ENCODE data around the gene SPG11.

DNA sequence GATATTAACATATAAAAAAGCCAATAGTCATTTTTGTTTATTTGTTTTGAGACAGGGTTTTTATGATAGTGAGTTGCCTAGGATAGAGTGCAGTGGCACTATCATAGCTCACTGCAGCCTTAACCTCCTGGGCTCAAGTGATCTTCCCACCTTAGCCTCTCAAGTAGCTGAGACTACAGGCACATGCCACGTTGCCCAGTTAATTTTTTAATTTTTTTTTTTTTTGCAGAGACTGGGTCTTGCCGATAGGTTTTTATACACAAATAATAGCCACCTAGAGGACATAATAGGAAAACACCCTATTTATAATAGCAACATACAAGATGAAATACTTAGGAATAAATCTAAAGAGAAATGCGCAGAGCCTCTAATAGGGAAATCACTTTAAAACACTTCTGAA lies 113.2 kb downstream of the SPG11 start:
- TF ChIP-seq, protein P1, sequence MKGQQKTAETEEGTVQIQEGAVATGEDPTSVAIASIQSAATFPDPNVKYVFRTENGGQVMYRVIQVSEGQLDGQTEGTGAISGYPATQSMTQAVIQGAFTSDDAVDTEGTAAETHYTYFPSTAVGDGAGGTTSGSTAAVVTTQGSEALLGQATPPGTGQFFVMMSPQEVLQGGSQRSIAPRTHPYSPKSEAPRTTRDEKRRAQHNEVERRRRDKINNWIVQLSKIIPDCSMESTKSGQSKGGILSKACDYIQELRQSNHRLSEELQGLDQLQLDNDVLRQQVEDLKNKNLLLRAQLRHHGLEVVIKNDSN (IDR thresholded peaks at IDR 0.05; ENCODE audit: borderline replicate concordance, extremely low read length, insufficient read depth, low read depth, low read length): no peak
- TF ChIP-seq POLR2AphosphoS2 (IDR thresholded peaks at IDR 0.05; ENCODE audit: low read depth, low read length) (no peak), CEBPB (IDR thresholded peaks at IDR 0.05; ENCODE audit: borderline replicate concordance in 1 of 2, low read depth in 2 of 2, low read length in 2 of 2) (no peak), POLR2AphosphoS5 (IDR thresholded peaks at IDR 0.05; ENCODE audit: low read length) (no peak), SIN3A (IDR thresholded peaks at IDR 0.05; ENCODE audit: low read depth, low read length) (no peak)
- TF ChIP-seq, protein P2, sequence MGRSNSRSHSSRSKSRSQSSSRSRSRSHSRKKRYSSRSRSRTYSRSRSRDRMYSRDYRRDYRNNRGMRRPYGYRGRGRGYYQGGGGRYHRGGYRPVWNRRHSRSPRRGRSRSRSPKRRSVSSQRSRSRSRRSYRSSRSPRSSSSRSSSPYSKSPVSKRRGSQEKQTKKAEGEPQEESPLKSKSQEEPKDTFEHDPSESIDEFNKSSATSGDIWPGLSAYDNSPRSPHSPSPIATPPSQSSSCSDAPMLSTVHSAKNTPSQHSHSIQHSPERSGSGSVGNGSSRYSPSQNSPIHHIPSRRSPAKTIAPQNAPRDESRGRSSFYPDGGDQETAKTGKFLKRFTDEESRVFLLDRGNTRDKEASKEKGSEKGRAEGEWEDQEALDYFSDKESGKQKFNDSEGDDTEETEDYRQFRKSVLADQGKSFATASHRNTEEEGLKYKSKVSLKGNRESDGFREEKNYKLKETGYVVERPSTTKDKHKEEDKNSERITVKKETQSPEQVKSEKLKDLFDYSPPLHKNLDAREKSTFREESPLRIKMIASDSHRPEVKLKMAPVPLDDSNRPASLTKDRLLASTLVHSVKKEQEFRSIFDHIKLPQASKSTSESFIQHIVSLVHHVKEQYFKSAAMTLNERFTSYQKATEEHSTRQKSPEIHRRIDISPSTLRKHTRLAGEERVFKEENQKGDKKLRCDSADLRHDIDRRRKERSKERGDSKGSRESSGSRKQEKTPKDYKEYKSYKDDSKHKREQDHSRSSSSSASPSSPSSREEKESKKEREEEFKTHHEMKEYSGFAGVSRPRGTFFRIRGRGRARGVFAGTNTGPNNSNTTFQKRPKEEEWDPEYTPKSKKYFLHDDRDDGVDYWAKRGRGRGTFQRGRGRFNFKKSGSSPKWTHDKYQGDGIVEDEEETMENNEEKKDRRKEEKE (IDR thresholded peaks at IDR 0.05): no peak
- TF ChIP-seq, protein P3, sequence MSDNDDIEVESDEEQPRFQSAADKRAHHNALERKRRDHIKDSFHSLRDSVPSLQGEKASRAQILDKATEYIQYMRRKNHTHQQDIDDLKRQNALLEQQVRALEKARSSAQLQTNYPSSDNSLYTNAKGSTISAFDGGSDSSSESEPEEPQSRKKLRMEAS (IDR thresholded peaks at IDR 0.05; ENCODE audit: low read depth, low read length): no peak
- TF ChIP-seq, protein P4, sequence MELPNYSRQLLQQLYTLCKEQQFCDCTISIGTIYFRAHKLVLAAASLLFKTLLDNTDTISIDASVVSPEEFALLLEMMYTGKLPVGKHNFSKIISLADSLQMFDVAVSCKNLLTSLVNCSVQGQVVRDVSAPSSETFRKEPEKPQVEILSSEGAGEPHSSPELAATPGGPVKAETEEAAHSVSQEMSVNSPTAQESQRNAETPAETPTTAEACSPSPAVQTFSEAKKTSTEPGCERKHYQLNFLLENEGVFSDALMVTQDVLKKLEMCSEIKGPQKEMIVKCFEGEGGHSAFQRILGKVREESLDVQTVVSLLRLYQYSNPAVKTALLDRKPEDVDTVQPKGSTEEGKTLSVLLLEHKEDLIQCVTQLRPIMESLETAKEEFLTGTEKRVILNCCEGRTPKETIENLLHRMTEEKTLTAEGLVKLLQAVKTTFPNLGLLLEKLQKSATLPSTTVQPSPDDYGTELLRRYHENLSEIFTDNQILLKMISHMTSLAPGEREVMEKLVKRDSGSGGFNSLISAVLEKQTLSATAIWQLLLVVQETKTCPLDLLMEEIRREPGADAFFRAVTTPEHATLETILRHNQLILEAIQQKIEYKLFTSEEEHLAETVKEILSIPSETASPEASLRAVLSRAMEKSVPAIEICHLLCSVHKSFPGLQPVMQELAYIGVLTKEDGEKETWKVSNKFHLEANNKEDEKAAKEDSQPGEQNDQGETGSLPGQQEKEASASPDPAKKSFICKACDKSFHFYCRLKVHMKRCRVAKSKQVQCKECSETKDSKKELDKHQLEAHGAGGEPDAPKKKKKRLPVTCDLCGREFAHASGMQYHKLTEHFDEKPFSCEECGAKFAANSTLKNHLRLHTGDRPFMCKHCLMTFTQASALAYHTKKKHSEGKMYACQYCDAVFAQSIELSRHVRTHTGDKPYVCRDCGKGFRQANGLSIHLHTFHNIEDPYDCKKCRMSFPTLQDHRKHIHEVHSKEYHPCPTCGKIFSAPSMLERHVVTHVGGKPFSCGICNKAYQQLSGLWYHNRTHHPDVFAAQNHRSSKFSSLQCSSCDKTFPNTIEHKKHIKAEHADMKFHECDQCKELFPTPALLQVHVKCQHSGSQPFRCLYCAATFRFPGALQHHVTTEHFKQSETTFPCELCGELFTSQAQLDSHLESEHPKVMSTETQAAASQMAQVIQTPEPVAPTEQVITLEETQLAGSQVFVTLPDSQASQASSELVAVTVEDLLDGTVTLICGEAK (IDR thresholded peaks at IDR 0.05; ENCODE audit: borderline replicate concordance): no peak
- TF ChIP-seq, protein P5, sequence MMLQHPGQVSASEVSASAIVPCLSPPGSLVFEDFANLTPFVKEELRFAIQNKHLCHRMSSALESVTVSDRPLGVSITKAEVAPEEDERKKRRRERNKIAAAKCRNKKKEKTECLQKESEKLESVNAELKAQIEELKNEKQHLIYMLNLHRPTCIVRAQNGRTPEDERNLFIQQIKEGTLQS (IDR thresholded peaks at IDR 0.05; ENCODE audit: borderline replicate concordance, extremely low read depth, low read depth, low read length): no peak
